GM23248 (cell line): ENCODE data around the gene HECTD2. TPM values are rescaled to one million over a fixed set of nuclear protein-coding genes. Genes with fewer than 3 reads are reported as not detected.
"Not testable (repeated sequence)": the region's sequence is repeated elsewhere in the genome, so short reads cannot be mapped to it uniquely, and the experiment has no call there.

Source experiments
- DNase-seq: peaks from one replicate; pipeline ENCODE4 v3.0.0-alpha.2; 2015
- H2AFZ ChIP-seq: fragments of 200-600 bp; sonication (generic); 2 replicates; pipeline ENCODE4 v1.6.1; 2016; ENCODE audit warnings: antibody characterized with exemption
- H3F3A ChIP-seq: fragments of 200-600 bp; sonication (generic); 2 replicates; pipeline ENCODE4 v1.6.1; 2016; ENCODE audit warnings: mild to moderate bottlenecking, antibody characterized with exemption, mixed run types; ENCODE audit not compliant: insufficient read depth
- H3K27ac ChIP-seq: fragments of 200-600 bp; sonication (generic); 2 replicates; pipeline ENCODE4 v1.5.1; 2016; ENCODE audit warnings: mild to moderate bottlenecking
- H3K27me3 ChIP-seq: fragments of 200-600 bp; sonication (generic); replicated peaks from 2 replicates; pipeline ENCODE4 v1.6.1; 2016; ENCODE audit warnings: mild to moderate bottlenecking; ENCODE audit not compliant: insufficient read depth
- H3K36me3 ChIP-seq: fragments of 200-600 bp; sonication (generic); 2 replicates; pipeline ENCODE4 v1.6.1; 2016; ENCODE audit warnings: low read depth, mild to moderate bottlenecking
- H3K4me1 ChIP-seq: fragments of 200-600 bp; sonication (generic); 2 replicates; pipeline ENCODE4 v1.6.1; 2016; ENCODE audit warnings: mild to moderate bottlenecking; ENCODE audit not compliant: insufficient read depth
- H3K4me2 ChIP-seq: fragments of 200-600 bp; sonication (generic); one replicate; pipeline ENCODE4 v1.6.1; 2016; ENCODE audit warnings: mild to moderate bottlenecking; ENCODE audit not compliant: unreplicated experiment
- H3K4me3 ChIP-seq: fragments of 200-600 bp; sonication (generic); 2 replicates; pipeline ENCODE4 v1.5.1; 2016; ENCODE audit warnings: mild to moderate bottlenecking
- H3K79me2 ChIP-seq: fragments of 200-600 bp; sonication (generic); 2 replicates; pipeline ENCODE4 v1.6.1; 2016; ENCODE audit warnings: mild to moderate bottlenecking; ENCODE audit not compliant: insufficient read depth
- H3K9ac ChIP-seq: fragments of 200-600 bp; sonication (generic); 2 replicates; pipeline ENCODE4 v1.6.1; 2016; ENCODE audit warnings: mild to moderate bottlenecking
- H3K9me2 ChIP-seq: fragments of 200-600 bp; sonication (generic); 2 replicates; pipeline ENCODE4 v1.6.1; 2016; ENCODE audit warnings: mixed run types, mild to moderate bottlenecking, moderate library complexity; ENCODE audit not compliant: insufficient read depth
- H3K9me3 ChIP-seq: fragments of 200-600 bp; sonication (generic); one replicate; pipeline ENCODE4 v1.6.1; 2017; ENCODE audit warnings: low read depth
- H4K20me1 ChIP-seq: fragments of 200-600 bp; sonication (generic); 2 replicates; pipeline ENCODE4 v1.6.0; 2016; ENCODE audit not compliant: insufficient read depth
- EZH2 ChIP-seq: fragments of 200-600 bp; sonication (generic); IDR thresholded peaks from 2 replicates; pipeline ENCODE4 v1.6.1; 2018; ENCODE audit warnings: antibody characterized with exemption, mild to moderate bottlenecking; ENCODE audit not compliant: insufficient read depth, poor library complexity, severe bottlenecking
- EZH2phosphoT487 ChIP-seq: fragments of 200-600 bp; sonication (generic); IDR thresholded peaks from 2 replicates; pipeline ENCODE4 v1.6.1; 2018; ENCODE audit warnings: antibody characterized with exemption, moderate library complexity, mild to moderate bottlenecking, low read depth; ENCODE audit not compliant: insufficient read depth
- WGBS, 2 experiments: methylation state at CpG; one replicate each; pipeline ENCODE4 v1.1.6; 2015 to 2017; ENCODE audit warnings: low lambda C conversion rate in 2 of 2, low coverage in 1 of 2; ENCODE audit errors: missing lambda C conversion rate in 2 of 2; 5-methylcytosine and 5-hydroxymethylcytosine counted together
- in situ Hi-C: fragments of 300-500 bp; cut with MboI; formaldehyde crosslinking; loops from 2 replicates; pipeline ENCODE4 v1.15.0; 2020
- polyA plus RNA-seq: library from polyadenylated mRNA; unstranded; fragments of >200 nt; fragmentation: Nextera tagmentation; extraction: Ambion mirVana; gene quantifications from 2 replicates; pipeline ENCODE4 v1.2.1, GENCODE V29; 2016
- total RNA-seq: library from RNA; depleted of rRNA; stranded (reverse); fragments of >200 nt; shearing (Covaris generic); gene quantifications from 2 replicates; pipeline ENCODE4 v1.2.3, GENCODE V29; 2014

The HECTD2 gene
- total and polyA plus RNA-seq, 2 experiments from 2014 or later, result 9.5 to 14.8 TPM

GRCh38 chr10:91367127-91367531 is 43.0 kb upstream of the HECTD2 start:
- in situ Hi-C loops, result loop anchor here (10.0 kb wide), 1 partner anchor 62 kb away; no protein-coding TSS in a partner anchor

GRCh38 chr10:91367558-91367957 is 42.6 kb upstream of the HECTD2 start:
- H3K9me3 ChIP-seq, result no peaks in the 10 kb centered on the region
- no peak for DNase-seq
- H3K79me2 ChIP-seq, result no peaks in the 10 kb centered on the region
- H3K4me2 ChIP-seq, result no peak overlapping the region
- H3K4me3 ChIP-seq, result no peak overlapping the region
- no peak overlapping the region for H2AFZ ChIP-seq
- no peaks in the 10 kb centered on the region for H3K27me3 ChIP-seq
- no peaks in the 10 kb centered on the region for H4K20me1 ChIP-seq
- H3K36me3 ChIP-seq, result no peaks in the 10 kb centered on the region
- no peak overlapping the region for H3K27ac ChIP-seq
- no peak overlapping the region for H3K9ac ChIP-seq
- no peaks in the 10 kb centered on the region for H3F3A ChIP-seq
- no peaks in the 10 kb centered on the region for H3K9me2 ChIP-seq
- in situ Hi-C loops, result loop anchor here (10.0 kb wide), 1 partner anchor 63 kb away; no protein-coding TSS in a partner anchor
- TF ChIP-seq EZH2phosphoT487, result no peak
- H3K4me1 ChIP-seq, result no peaks in the 10 kb centered on the region; the same call in 1 of the 2 replicates
- WGBS, 2 experiments, result 81 to 88% methylated on average over 2 of the region's 2 CpGs

More at GRCh38 chr10:91367127-91367531, 43.0 kb upstream of the HECTD2 start:
- Histone ChIP-seq H3K9ac (no peak overlapping the region), H3K4me2 (no peak overlapping the region), H3F3A (no peaks in the 10 kb centered on the region), H3K4me1 (no peaks in the 10 kb centered on the region; the same call in 1 of the 2 replicates), H3K36me3 (no peaks in the 10 kb centered on the region), H3K79me2 (no peaks in the 10 kb centered on the region), H3K4me3 (no peak overlapping the region), H3K27me3 (no peaks in the 10 kb centered on the region), H4K20me1 (no peaks in the 10 kb centered on the region), H3K27ac (no peak overlapping the region), H3K9me3 (no peaks in the 10 kb centered on the region), H3K9me2 (no peaks in the 10 kb centered on the region), H2AFZ (no peak overlapping the region)
- no peak for TF ChIP-seq EZH2
- TF ChIP-seq EZH2phosphoT487, result no peak
- peak; percentile 6 for DNase-seq

GRCh38 chr10:91369978-91370589 is 40.1 kb upstream of the HECTD2 start:
- in situ Hi-C loops, result loop anchor here (10.0 kb wide), 1 partner anchor 65 kb away; no protein-coding TSS in a partner anchor
- not testable (repeated sequence) for H3K27ac ChIP-seq, H3K9me3 ChIP-seq, H3F3A ChIP-seq, H3K9me2 ChIP-seq, H3K4me2 ChIP-seq, H3K9ac ChIP-seq, H2AFZ ChIP-seq, H3K4me3 ChIP-seq, H3K4me1 ChIP-seq, H3K36me3 ChIP-seq, H3K79me2 ChIP-seq, H4K20me1 ChIP-seq, H3K27me3 ChIP-seq
- DNase-seq, result peak; percentile 68
- WGBS, 2 experiments, result 61 to 66% methylated on average over 6 of the region's 6 CpGs

GRCh38 chr10:91374052-91374451 is 36.1 kb upstream of the HECTD2 start:
- no peaks in the 10 kb centered on the region for H3K79me2 ChIP-seq
- H3K4me1 ChIP-seq, result peaks cover 7% of the 10 kb centered on the region; the same call in 1 of the 2 replicates
- H3F3A ChIP-seq, result no peaks in the 10 kb centered on the region
- H2AFZ ChIP-seq, result no peak overlapping the region
- H3K9me3 ChIP-seq, result no peaks in the 10 kb centered on the region
- no peak overlapping the region for H3K9ac ChIP-seq
- H3K4me2 ChIP-seq, result no peak overlapping the region
- no peak for DNase-seq
- in situ Hi-C loops, result no loop called here
- no peaks in the 10 kb centered on the region for H3K9me2 ChIP-seq
- no peak overlapping the region for H3K27ac ChIP-seq
- H3K36me3 ChIP-seq, result no peaks in the 10 kb centered on the region
- no peak overlapping the region for H3K4me3 ChIP-seq
- TF ChIP-seq EZH2 (no peak), EZH2phosphoT487 (no peak)
- no peaks in the 10 kb centered on the region for H4K20me1 ChIP-seq
- H3K27me3 ChIP-seq, result no peaks in the 10 kb centered on the region

- DNase-seq, result peak; percentile 13
- Histone ChIP-seq H3K4me3 (no peak overlapping the region), H3K36me3 (no peaks in the 10 kb centered on the region), H3F3A (no peaks in the 10 kb centered on the region), H3K4me2 (no peak overlapping the region), H3K27ac (no peak overlapping the region), H3K9me2 (no peaks in the 10 kb centered on the region), H3K4me1 (peaks cover 15% of the 10 kb centered on the region), H2AFZ (no peak overlapping the region), H3K27me3 (no peaks in the 10 kb centered on the region), H3K79me2 (no peaks in the 10 kb centered on the region), H4K20me1 (no peaks in the 10 kb centered on the region), H3K9me3 (no peaks in the 10 kb centered on the region), H3K9ac (no peak overlapping the region)
- TF ChIP-seq EZH2 (no peak), EZH2phosphoT487 (no peak)
- in situ Hi-C loops, result no loop called here
Observed at GRCh38 chr10:91378061-91378460, 32.1 kb upstream of the HECTD2 start.
